GM20000 (cell line): ENCODE data around the gene EXOC6B.

Experiments used
- DNase-seq: peaks from one replicate; pipeline ENCODE4 v3.0.0; 2012; ENCODE audit warnings: low spot score
- TF ChIP-seq, protein P1 (sequence below): IDR thresholded peaks from 2 replicates; pipeline ENCODE4 v1.5.1; 2012; ENCODE audit warnings: mild to moderate bottlenecking, control low read depth; ENCODE audit errors: extremely low read depth, missing control alignments

The EXOC6B gene

DNA sequence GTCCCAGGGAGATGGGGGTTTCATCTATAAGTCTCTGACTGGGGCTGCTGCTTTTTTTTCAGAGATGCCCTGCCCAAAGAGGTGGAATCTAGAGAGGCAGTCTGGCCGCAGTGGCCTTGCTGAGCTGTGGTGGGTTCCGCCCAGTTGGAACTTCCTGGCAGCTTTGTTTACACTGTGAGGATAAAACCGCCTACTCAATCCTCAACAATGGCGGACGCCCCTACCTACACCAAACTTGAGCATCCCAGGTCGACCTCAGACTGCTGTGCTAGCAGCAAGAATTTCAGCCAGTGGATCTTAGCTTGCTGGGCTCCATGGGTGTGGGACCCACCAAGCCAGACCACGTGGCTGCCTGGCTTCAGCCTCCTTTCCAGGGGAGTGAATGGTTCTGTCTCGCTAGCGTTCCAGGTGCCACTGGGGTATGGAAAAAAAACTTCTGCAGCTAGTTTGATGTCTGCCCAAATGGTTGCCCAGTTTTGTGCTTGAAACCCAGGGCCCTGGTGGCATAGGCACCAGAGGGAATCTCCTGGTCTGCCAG, 525.6 kb downstream of the EXOC6B start:
- TF ChIP-seq, protein P1, sequence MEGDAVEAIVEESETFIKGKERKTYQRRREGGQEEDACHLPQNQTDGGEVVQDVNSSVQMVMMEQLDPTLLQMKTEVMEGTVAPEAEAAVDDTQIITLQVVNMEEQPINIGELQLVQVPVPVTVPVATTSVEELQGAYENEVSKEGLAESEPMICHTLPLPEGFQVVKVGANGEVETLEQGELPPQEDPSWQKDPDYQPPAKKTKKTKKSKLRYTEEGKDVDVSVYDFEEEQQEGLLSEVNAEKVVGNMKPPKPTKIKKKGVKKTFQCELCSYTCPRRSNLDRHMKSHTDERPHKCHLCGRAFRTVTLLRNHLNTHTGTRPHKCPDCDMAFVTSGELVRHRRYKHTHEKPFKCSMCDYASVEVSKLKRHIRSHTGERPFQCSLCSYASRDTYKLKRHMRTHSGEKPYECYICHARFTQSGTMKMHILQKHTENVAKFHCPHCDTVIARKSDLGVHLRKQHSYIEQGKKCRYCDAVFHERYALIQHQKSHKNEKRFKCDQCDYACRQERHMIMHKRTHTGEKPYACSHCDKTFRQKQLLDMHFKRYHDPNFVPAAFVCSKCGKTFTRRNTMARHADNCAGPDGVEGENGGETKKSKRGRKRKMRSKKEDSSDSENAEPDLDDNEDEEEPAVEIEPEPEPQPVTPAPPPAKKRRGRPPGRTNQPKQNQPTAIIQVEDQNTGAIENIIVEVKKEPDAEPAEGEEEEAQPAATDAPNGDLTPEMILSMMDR, result no peak

DNA sequence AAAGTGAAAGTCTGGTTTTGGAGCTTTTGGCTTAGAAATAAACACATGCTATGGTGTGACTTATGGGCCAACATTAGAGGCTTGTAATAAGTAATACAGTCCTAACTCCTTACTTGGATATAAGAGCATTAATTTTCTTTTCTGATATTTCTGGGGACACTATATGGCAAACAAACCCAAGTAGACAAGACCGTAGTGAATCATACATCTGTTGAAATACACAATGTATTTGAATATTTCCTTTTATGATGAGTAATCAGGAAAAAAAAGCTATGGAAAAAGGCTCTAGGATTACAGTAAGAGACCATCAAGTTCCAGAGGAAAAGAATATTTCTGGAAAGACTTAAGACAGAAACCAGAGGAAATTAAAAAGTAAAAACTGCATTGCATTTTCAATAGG, 532.2 kb downstream of the EXOC6B start:
- TF ChIP-seq, protein P1, result no peak
- DNase-seq, result no peak

More for the DNA sequence above, 525.6 kb downstream of the EXOC6B start:
- no peak for DNase-seq

DNA sequence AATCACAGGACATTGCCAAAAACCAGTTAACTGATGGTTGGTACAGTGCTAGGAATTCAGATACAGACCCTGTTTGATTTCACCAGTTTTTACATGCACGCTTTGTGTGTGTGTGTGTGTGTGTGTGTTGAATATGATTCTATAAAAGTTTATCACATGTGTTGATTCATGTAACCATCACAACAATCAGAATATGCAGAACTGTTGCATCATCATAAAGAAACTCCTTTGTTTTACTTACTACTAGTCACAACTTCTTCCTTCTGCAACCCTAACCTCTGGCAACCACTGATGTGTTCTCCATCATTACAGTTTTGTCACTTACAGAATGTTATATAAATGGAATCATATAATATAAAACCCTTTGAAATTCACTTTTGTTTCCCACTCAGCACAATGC, 533.4 kb downstream of the EXOC6B start:
- TF ChIP-seq, protein P1, result no peak
- no peak for DNase-seq

DNA sequence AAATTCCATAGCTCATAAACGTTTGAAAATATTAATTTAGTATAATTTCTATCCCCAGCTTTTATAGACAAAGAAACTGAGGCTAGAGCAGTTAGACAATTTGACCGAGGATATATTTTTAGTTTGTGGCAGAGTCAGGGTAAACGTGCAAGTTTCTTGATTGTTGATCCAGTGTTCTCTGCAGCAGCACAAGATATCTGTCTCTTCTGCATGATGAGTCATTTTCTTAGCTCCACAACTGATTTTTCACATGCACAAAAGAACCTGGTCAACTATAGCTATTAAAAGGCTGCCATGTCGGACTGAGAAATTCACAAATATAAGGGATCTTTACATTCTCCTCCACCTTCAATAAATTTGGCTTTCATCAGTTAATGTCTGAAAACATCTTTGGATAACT, 534.8 kb downstream of the EXOC6B start:
- no peak for DNase-seq
- TF ChIP-seq, protein P1, result no peak

DNA sequence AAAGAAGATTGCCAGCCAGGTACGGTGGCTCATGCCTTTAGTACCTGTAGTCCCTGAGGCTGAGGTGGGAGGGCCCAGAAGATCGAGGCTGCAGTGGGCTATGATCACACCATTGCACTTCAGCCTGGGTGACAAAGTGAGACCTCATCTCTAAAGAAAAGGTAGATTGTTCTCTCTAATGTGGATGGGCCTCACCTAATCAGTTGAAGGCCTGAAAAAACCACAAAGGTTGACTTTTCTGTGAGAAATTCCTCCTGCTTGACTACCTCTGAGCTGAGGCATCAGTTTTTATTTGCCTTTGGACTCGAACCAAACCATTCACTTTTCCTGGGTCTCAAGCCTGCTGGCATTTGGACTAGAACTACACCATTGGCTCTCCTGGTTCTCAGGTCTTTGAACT, 536.1 kb downstream of the EXOC6B start:
- TF ChIP-seq, protein P1, result no peak
- DNase-seq, result no peak

DNA sequence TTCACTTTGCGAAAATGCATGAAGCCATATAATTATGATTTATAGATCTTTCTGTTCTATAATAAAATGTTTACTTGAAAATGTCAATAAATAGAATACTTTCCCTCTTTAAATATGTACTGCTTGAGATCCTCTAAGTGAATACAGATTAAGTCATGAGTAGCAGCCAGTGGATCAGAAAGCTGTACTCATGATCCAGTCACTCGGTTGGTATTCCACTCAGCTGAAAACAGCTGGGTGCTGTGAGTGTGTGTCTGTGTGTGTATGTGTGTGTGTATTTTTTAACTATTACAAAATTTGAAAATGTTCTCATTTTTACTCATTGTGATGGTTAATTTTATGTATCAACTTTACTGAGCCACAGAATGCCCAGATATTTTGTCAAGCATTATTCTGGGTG, 536.5 kb downstream of the EXOC6B start:
- no peak for DNase-seq
- TF ChIP-seq, protein P1, result no peak

DNA sequence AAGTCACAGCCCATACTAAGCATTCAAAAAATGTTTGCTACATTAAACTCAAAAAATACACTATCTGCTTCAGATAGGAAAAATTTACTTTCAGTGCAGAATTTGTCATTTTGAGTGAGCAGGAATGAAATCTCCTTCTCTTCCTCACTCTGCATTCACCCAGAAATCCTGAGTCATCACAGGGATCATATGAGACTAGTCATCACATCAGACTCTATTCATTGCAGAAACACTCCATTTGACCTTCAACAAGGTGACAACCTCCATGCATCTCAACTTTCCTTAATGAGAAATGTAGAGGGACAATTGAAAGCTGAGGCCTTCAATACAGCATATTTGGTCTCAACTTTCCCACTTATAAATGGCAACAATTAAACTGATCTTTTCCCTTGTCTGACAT, 547.8 kb downstream of the EXOC6B start:
- no peak for DNase-seq
- TF ChIP-seq, protein P1, result no peak

DNA sequence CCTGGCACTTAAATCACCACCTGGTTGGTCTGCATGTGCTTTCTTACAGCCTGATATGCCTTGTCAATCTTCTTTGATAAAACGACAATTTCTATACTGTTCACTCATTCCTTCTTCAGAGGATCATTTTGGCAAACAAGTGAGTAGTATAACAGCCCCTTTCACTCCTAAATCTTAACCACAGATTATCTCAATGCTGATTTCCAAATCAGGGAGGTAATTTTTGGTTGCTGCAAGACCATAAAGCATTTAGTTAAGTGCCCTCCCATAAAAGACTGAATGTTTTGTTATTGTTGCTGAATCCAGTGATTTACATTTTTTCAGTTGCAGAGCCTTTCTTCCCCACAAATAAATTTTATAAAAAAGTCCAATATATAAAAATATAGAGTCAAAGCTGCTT, 549.0 kb downstream of the EXOC6B start:
- no peak for DNase-seq
- TF ChIP-seq, protein P1, result no peak
